Breast epithelium (tissue), 4 donors: Measurements from ENCODE around the gene FAM81A. TPM values are rescaled to one million over a fixed set of nuclear protein-coding genes. Genes with fewer than 3 reads are reported as not detected.

Experiments used
- DNase-seq, 2 donors: peaks; one replicate each; pipeline ENCODE4 v3.0.0-alpha.2; 2019; ENCODE audit warnings: low spot score in 2 of 2
- H3K27ac ChIP-seq, 2 donors: fragments of 200-600 bp; sonication (generic) in 1 of 2; one replicate each; pipeline ENCODE4 v1.5.1; 2016 to 2019; ENCODE audit warnings: mild to moderate bottlenecking in 1 of 2
- H3K27me3 ChIP-seq, 2 donors: fragments of 200-600 bp; sonication (generic) in 1 of 2; one replicate each; pipeline versions ENCODE4 v1.5.1 to v1.6.0; 2017 to 2019; ENCODE audit warnings: control low read depth in 1 of 2, mild to moderate bottlenecking in 1 of 2
- H3K36me3 ChIP-seq: fragments of 200-600 bp; one replicate; pipeline ENCODE4 v1.5.1; 2019
- H3K4me1 ChIP-seq, 2 donors: fragments of 200-600 bp; sonication (generic); one replicate each; pipeline ENCODE4 v1.5.1; 2016 to 2019; ENCODE audit warnings: control low read depth in 1 of 2
- H3K4me3 ChIP-seq, 3 donors: fragments of 200-600 bp; sonication (generic); 1 replicate in 2 of 3; 2 replicates in 1 of 3; pipeline ENCODE4 v1.5.1; 2016 to 2019; ENCODE audit warnings: mild to moderate bottlenecking in 3 of 3, moderate library complexity in 2 of 3
- H3K9me3 ChIP-seq, 2 donors: fragments of 200-600 bp; sonication (generic) in 1 of 2; one replicate each; pipeline ENCODE4 v1.5.1; 2016 to 2019; ENCODE audit warnings: control low read depth in 1 of 2
- CTCF ChIP-seq, 3 donors: fragments of 450-650 bp; IDR thresholded peaks; one replicate each; pipeline ENCODE4 v1.5.1; 2016 to 2017; ENCODE audit warnings: antibody characterized with exemption in 3 of 3, mild to moderate bottlenecking in 3 of 3, moderate library complexity in 3 of 3
- POLR2A ChIP-seq: fragments of 450-650 bp; IDR thresholded peaks from one replicate; pipeline ENCODE4 v1.6.1; 2016; ENCODE audit warnings: antibody characterized with exemption, mild to moderate bottlenecking, moderate library complexity
- POLR2AphosphoS5 ChIP-seq, 3 donors: sonication (generic); formaldehyde crosslinking; IDR thresholded peaks; one replicate each; pipeline ENCODE4 v1.6.1; 2017; ENCODE audit warnings: antibody characterized with exemption in 3 of 3
- intact Hi-C: fragments of 100-400 bp; cut with DNase I; formaldehyde crosslinking; loops from one replicate; pipeline ENCODE4 v1.15.1; 2023; ENCODE audit warnings: low total_unique reads
- total RNA-seq, 3 donors: library from RNA; depleted of rRNA; stranded (reverse); fragments of >200 nt; gene quantifications; one replicate each; pipeline ENCODE4 v1.1.0, GENCODE V29; 2016

FAM81A gene
- total RNA-seq, 3 donors from 2014 or later = 1.2 to 2.3 TPM; not detected in 1

GRCh38 chr15:59401824-59402569 lies 36.0 kb upstream of the FAM81A start:
- H3K36me3 ChIP-seq = no peaks in the 10 kb centered on the region
- H3K4me1 ChIP-seq = no peaks in the 10 kb centered on the region
- TF ChIP-seq POLR2AphosphoS5 (IDR thresholded peaks at IDR 0.05) (no peak), CTCF (IDR thresholded peaks at IDR 0.05) (no peak), POLR2A (no peak)
- no peak for DNase-seq
- H3K9me3 ChIP-seq = no peaks in the 10 kb centered on the region
- no peaks in the 10 kb centered on the region for H3K27me3 ChIP-seq
- no peak overlapping the region for H3K27ac ChIP-seq
- no peak overlapping the region for H3K4me3 ChIP-seq
- intact Hi-C loops = no loop called here

DNA sequence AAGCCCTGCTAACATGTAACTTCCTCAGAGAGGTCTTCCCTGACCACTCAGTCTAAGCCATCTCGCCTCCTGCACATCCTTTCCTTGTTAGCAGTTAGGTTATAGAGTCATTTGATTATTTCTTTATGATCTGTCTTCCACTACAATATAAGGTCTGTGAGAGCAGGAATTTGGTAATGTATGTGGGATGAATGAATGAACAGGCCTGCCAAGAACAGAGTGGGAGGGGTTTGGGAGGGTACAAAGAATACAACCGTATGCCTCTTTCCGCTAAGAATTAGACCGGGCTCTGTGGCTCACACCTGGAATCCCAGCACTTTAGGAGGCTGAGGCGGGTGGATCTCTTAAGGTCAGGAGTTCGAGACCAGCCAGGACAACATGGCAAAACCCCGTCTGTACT lies 32.9 kb upstream of the FAM81A start:
- no peak for DNase-seq
- intact Hi-C loops = no loop called here
- Histone ChIP-seq H3K4me3 (no peak overlapping the region), H3K4me1 (no peaks in the 10 kb centered on the region), H3K36me3 (no peaks in the 10 kb centered on the region), H3K27ac (no peak overlapping the region), H3K27me3 (no peaks in the 10 kb centered on the region), H3K9me3 (no peaks in the 10 kb centered on the region)
- no peak for TF ChIP-seq POLR2AphosphoS5 (IDR thresholded peaks at IDR 0.05)
- no peak for TF ChIP-seq CTCF (IDR thresholded peaks at IDR 0.05)
- no peak for TF ChIP-seq POLR2A

DNA sequence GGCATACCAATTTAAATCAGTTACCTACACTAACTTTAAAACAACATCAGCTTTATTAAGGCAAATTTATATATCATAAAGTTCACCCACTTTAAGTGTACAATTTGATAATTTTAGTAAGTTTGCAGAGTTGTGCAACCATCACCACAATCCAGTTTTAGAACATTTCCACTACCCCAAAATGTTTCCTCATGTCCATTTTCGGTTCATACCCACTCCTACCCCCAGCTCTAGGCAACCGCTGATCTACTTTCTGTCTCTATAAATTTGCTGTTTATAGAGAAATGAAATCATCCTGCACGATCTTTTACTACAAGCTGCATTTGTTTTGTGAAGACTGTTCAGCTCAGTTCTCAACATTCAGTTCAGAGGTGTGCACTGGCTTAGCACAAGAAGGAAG lies 31.5 kb upstream of the FAM81A start:
- TF ChIP-seq POLR2A (no peak), CTCF (IDR thresholded peaks at IDR 0.05) (no peak), POLR2AphosphoS5 (IDR thresholded peaks at IDR 0.05) (no peak)
- Histone ChIP-seq H3K27ac (no peak overlapping the region), H3K9me3 (no peaks in the 10 kb centered on the region), H3K27me3 (no peaks in the 10 kb centered on the region), H3K36me3 (no peaks in the 10 kb centered on the region), H3K4me3 (no peak overlapping the region), H3K4me1 (no peaks in the 10 kb centered on the region)
- no peak for DNase-seq
- intact Hi-C loops = no loop called here

GRCh38 chr15:59407946-59408345 lies 30.0 kb upstream of the FAM81A start:
- no peaks in the 10 kb centered on the region for H3K4me1 ChIP-seq
- H3K36me3 ChIP-seq = no peaks in the 10 kb centered on the region
- DNase-seq = no peak
- H3K27ac ChIP-seq = no peak overlapping the region
- intact Hi-C loops = no loop called here
- TF ChIP-seq POLR2AphosphoS5 (IDR thresholded peaks at IDR 0.05) = no peak
- no peak for TF ChIP-seq CTCF (IDR thresholded peaks at IDR 0.05)
- no peak for TF ChIP-seq POLR2A
- no peaks in the 10 kb centered on the region for H3K9me3 ChIP-seq
- no peak overlapping the region for H3K4me3 ChIP-seq
- no peaks in the 10 kb centered on the region for H3K27me3 ChIP-seq

- Histone ChIP-seq H3K27ac (no peak overlapping the region), H3K4me1 (no peaks in the 10 kb centered on the region), H3K27me3 (no peaks in the 10 kb centered on the region), H3K4me3 (no peak overlapping the region), H3K36me3 (no peaks in the 10 kb centered on the region), H3K9me3 (no peaks in the 10 kb centered on the region)
- intact Hi-C loops = no loop called here
- no peak for TF ChIP-seq POLR2AphosphoS5 (IDR thresholded peaks at IDR 0.05)
- no peak for TF ChIP-seq CTCF (IDR thresholded peaks at IDR 0.05)
- no peak for TF ChIP-seq POLR2A
- no peak for DNase-seq
Measured at GRCh38 chr15:59410391-59410896, 27.5 kb upstream of the FAM81A start.
